GM23248 (cell line): ENCODE results near the gene IFT80.

Source experiments
- EZH2 ChIP-seq: fragments of 200-600 bp; sonication (generic); IDR thresholded peaks from 2 replicates; pipeline ENCODE4 v1.6.1; 2018; ENCODE audit warnings: antibody characterized with exemption, mild to moderate bottlenecking; ENCODE audit not compliant: insufficient read depth, poor library complexity, severe bottlenecking
- EZH2phosphoT487 ChIP-seq: fragments of 200-600 bp; sonication (generic); IDR thresholded peaks from 2 replicates; pipeline ENCODE4 v1.6.1; 2018; ENCODE audit warnings: antibody characterized with exemption, moderate library complexity, mild to moderate bottlenecking, low read depth; ENCODE audit not compliant: insufficient read depth

GRCh38 chr3:160444411-160444810, 45.4 kb upstream of the IFT80 start:
- TF ChIP-seq EZH2 (no peak), EZH2phosphoT487 (no peak)
